Stimulated activated CD8-positive, alpha-beta memory T cell treated with anti-CD3 and anti-CD28 coated beads, Interleukin-7, amount 100 ng/mL, for 48 hours (primary cell): ENCODE results near the gene C16orf96.

Experiments used
- DNase-seq, 2 donors: peaks; one replicate each; pipeline ENCODE4 v3.0.0-alpha.2; 2020; ENCODE audit warnings: low read depth in 1 of 2; ENCODE audit errors: extremely low read depth in 1 of 2

The C16orf96 gene

GRCh38 chr16:4615384-4616046 is 59.4 kb downstream of the C16orf96 start:
- no peak for DNase-seq

- peak; percentile 98 to 100 for DNase-seq
These were observed 60.1 kb downstream of the C16orf96 start for GRCh38 chr16:4616047-4616811.

- DNase-seq: no peak
These were observed 61.7 kb downstream of the C16orf96 start for GRCh38 chr16:4617880-4618279.

- DNase-seq: no peak
These were observed 62.7 kb downstream of the C16orf96 start for GRCh38 chr16:4618645-4619418.

- DNase-seq: no peak
These were observed 67.5 kb downstream of the C16orf96 start for GRCh38 chr16:4623593-4623992.

GRCh38 chr16:4624015-4624826 is 68.1 kb downstream of the C16orf96 start, which contains the start of gene MGRN1:
MGRN1 (plus strand) TSS chr16:4624826; CDS start chr16:4624961, 135 bp downstream.
- peak; percentile 85 to 87 for DNase-seq

- DNase-seq: peak; percentile 79 to 87
These were observed 68.9 kb downstream of the C16orf96 start for GRCh38 chr16:4624827-4625559.

- no peak for DNase-seq
These were observed 69.5 kb downstream of the C16orf96 start for GRCh38 chr16:4625560-4626159.

GRCh38 chr16:4626396-4626795 is 70.3 kb downstream of the C16orf96 start:
- DNase-seq: no peak

GRCh38 chr16:4628283-4628682 is 72.1 kb downstream of the C16orf96 start:
- DNase-seq: no peak

GRCh38 chr16:4631444-4631843 is 75.3 kb downstream of the C16orf96 start:
- DNase-seq: no peak

- DNase-seq: no peak
These were observed 77.9 kb downstream of the C16orf96 start for GRCh38 chr16:4633910-4634635.

GRCh38 chr16:4634768-4635167 is 78.6 kb downstream of the C16orf96 start:
- DNase-seq: no peak

- DNase-seq: no peak
These were observed 80.1 kb downstream of the C16orf96 start for GRCh38 chr16:4636196-4636595.

- no peak for DNase-seq
These were observed 81.5 kb downstream of the C16orf96 start for GRCh38 chr16:4637501-4638166.

- no peak for DNase-seq
These were observed 83.9 kb downstream of the C16orf96 start for GRCh38 chr16:4639899-4640509.

- DNase-seq: no peak
These were observed 84.6 kb downstream of the C16orf96 start for GRCh38 chr16:4640572-4641305.
